Neutrophil (primary cell): ENCODE measurements around the gene CDK17.
"Not testable (repeated sequence)": the region's sequence is repeated elsewhere in the genome, so short reads cannot be mapped to it uniquely, and the experiment has no call there.

Experiments
- H3K27ac ChIP-seq: fragments of 200-600 bp; sonication (generic); 2 replicates; pipeline ENCODE4 v1.5.1; 2016; ENCODE audit warnings: mild to moderate bottlenecking, moderate library complexity
- H3K27me3 ChIP-seq: fragments of 200-600 bp; sonication (generic); 2 replicates; pipeline ENCODE4 v1.6.0; 2016; ENCODE audit warnings: mild to moderate bottlenecking
- H3K36me3 ChIP-seq: fragments of 200-600 bp; sonication (generic); 2 replicates; pipeline ENCODE4 v1.5.1; 2017
- H3K4me1 ChIP-seq, 2 experiments: fragments of 200-600 bp in 1 of 2; sonication (generic) in 1 of 2; 1 replicate in 1 of 2; 2 replicates in 1 of 2; pipeline versions ENCODE4 v1.5.1 to v1.6.1; 2013 to 2016; ENCODE audit warnings: low read depth in 1 of 2, low read length in 1 of 2, mild to moderate bottlenecking in 1 of 2, moderate library complexity in 1 of 2; ENCODE audit not compliant: control insufficient read depth in 1 of 2, insufficient read depth in 1 of 2
- H3K4me3 ChIP-seq, 2 experiments: fragments of 200-600 bp in 1 of 2; sonication (generic) in 1 of 2; 1 replicate in 1 of 2; 2 replicates in 1 of 2; pipeline ENCODE4 v1.5.1; 2013 to 2016; ENCODE audit warnings: low read depth in 1 of 2, low read length in 1 of 2, mild to moderate bottlenecking in 1 of 2, moderate library complexity in 1 of 2
- H3K9me3 ChIP-seq: fragments of 200-600 bp; sonication (generic); 2 replicates; pipeline ENCODE4 v1.5.1; 2016
- TF ChIP-seq, protein P1 (sequence below): fragments of 200-600 bp; sonication (generic); IDR thresholded peaks from 2 replicates; pipeline ENCODE4 v1.5.1; 2016; ENCODE audit warnings: antibody characterized with exemption

Gene CDK17

DNA sequence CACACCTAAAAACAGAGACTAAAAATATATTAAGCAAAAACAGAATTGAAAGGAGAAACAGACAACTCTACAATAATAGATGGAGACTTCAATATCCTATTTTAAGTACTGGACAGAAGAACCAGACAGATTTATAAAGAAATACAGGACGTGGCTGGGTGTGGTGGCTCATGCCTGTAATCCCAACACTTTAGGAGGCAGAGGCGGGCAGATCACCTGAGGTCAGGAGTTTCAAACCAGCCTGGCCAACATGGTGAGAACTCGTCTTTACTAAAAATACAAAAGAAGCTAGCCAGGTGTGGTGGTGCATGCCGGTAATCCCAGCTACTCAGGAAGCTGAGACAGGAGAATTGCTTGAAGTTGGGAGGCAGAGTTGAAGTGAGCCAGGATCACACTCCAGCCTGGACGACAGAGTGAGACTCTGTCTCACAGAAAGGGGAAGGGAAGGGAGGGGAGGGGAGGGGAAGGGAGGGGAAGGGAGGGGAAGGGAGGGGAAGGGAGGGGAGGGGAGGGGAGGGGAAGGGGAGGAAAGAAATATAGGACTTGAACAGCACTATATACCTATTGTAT lies 53.0 kb downstream of the CDK17 start:
- TF ChIP-seq, protein P1, sequence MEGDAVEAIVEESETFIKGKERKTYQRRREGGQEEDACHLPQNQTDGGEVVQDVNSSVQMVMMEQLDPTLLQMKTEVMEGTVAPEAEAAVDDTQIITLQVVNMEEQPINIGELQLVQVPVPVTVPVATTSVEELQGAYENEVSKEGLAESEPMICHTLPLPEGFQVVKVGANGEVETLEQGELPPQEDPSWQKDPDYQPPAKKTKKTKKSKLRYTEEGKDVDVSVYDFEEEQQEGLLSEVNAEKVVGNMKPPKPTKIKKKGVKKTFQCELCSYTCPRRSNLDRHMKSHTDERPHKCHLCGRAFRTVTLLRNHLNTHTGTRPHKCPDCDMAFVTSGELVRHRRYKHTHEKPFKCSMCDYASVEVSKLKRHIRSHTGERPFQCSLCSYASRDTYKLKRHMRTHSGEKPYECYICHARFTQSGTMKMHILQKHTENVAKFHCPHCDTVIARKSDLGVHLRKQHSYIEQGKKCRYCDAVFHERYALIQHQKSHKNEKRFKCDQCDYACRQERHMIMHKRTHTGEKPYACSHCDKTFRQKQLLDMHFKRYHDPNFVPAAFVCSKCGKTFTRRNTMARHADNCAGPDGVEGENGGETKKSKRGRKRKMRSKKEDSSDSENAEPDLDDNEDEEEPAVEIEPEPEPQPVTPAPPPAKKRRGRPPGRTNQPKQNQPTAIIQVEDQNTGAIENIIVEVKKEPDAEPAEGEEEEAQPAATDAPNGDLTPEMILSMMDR = no peak
- peaks cover 36 to 39% of the 10 kb centered on the region in 2 experiments for H3K4me1 ChIP-seq
- no peaks in the 10 kb centered on the region for H3K36me3 ChIP-seq
- peak overlapping the region; percentile 78 for H3K27ac ChIP-seq
- no peaks in the 10 kb centered on the region for H3K27me3 ChIP-seq
- H3K9me3 ChIP-seq = no peaks in the 10 kb centered on the region
- H3K4me3 ChIP-seq = no peak overlapping the region

DNA sequence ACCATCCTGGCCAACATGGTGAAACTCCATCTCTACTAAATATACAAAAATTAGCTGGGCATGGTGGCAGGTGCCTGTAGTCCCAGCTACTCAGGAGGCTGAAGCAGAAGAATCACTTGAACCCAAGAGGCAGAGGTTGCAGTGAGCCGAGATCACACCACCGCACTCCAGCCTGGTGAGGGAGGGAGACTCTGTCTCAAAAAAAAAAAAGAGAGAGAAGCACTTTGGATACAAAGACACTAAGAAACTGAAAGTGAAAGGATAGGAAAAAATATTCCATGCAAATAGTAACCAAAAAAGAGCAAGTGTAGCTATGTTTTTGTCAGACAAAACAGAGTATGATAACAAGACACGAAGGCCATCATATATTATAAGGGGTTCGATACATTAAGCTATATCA lies 53.5 kb downstream of the CDK17 start:
- H3K9me3 ChIP-seq, H3K36me3 ChIP-seq, H3K27me3 ChIP-seq, H3K4me3 ChIP-seq: not testable (repeated sequence)
- peaks cover 31 to 34% of the 10 kb centered on the region in 2 experiments for H3K4me1 ChIP-seq
- H3K27ac ChIP-seq = peak overlapping the region; percentile 78

DNA sequence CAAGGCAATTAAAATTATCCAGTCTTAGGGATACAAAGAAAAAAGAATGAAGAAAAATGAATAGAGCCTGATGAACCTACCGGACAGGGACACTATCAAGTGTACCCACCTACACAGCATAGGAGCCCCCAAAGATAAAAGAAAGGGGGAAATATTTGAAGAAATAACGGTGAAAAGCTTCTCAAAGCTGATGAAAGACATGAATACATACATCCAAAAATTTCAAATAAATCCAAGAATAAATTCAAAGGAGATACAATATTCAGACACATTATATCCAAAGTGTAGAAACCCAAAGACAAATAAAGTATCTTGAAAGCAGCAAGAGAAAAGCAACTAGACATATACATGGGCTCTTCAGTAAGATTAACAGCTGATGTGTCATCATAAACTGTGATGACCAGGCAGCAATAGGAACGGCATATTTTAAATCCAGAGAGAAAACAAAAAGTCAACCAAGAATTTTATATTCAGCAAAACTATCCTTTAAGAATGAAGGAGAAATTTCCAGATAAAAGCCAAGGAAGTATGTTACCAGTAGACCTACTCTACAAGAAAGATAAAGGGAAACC lies 56.0 kb downstream of the CDK17 start:
- Histone ChIP-seq H3K4me3 (no peak overlapping the region), H3K36me3 (no peaks in the 10 kb centered on the region), H3K27ac (no peak overlapping the region), H3K9me3 (no peaks in the 10 kb centered on the region), H3K4me1 (peaks cover 9 to 11% of the 10 kb centered on the region in 2 experiments), H3K27me3 (no peaks in the 10 kb centered on the region)
- TF ChIP-seq, protein P1 = no peak

DNA sequence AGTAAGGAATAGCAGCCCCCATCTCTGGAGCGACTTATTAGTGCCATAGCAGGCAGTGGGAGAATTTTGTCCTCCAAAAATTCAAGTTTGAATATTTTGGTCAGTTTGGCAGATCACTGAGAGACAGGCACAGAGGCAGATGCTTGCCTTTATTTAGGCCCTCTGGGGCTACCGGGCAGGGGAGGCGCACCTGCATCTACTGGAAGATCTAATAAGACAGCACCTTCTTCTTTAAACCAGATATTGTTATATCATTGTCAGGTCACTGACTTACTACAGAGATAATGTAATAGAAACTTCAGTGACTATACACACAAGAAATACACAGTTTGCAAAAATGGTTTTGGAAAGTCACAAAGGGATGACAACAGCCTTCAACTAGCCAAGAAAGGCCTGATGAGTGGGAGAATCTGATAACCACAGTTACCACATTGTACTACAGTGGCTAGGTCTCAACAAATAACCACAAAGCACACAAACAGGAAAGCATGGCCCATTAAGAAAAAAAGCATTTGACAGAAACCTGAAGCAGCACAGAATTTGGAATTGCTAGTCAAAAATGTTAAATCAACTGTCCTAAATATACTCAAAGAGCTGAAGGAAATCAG lies 56.8 kb downstream of the CDK17 start:
- peak overlapping the region; percentile 32 for H3K27ac ChIP-seq
- peaks cover 9 to 11% of the 10 kb centered on the region in 2 experiments for H3K4me1 ChIP-seq
- H3K9me3 ChIP-seq = no peaks in the 10 kb centered on the region
- no peaks in the 10 kb centered on the region for H3K27me3 ChIP-seq
- no peak overlapping the region for H3K4me3 ChIP-seq
- H3K36me3 ChIP-seq = no peaks in the 10 kb centered on the region
- TF ChIP-seq, protein P1 = no peak

DNA sequence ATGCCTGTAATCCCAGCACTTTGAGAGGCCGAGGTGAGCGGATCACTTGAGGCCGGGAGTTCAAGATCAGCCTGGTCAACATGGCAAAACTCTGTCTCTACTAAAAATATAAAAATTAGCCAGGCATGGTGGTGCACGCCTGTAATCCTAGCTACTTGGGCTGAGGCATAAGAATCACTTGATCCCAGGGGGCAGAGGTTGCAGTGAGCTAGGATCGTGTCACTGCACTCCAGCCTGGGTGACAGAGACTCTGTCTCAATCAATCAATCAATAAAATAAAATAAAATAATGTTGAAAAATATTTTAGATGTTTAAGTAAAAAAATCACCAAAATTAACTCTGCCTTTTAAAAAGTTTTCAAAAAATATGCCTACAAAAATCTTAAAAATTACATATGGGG lies 60.6 kb downstream of the CDK17 start:
- not testable (repeated sequence) for H3K36me3 ChIP-seq

DNA sequence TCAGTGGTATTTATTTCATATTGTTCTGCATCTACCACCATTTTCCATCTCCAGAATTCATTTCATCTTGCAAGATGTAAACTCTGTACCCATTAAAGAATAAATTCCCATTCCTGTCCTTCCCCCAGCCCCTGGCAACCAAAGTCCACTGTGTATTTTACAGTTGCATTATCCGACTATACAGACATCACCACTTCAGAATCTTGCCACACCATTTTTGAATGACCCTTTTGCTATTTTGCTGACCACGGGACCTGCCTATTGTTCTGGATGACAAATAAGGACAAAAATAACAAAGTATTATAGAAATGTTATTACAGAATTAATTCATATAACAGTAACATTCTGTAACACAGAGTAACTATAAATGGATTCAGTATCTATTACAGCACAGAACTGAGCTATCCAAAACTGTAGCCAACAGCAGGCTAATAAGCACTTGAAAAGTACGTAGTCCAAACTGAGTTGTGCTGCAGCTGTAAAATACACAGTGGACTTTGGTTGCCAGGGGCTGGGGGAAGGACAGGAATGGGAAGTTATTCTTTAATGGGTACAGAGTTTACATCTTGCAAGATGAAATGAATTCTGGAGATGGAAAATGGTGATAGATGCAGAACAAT lies 61.3 kb downstream of the CDK17 start:
- Histone ChIP-seq H3K4me3 (no peak overlapping the region), H3K27me3 (no peaks in the 10 kb centered on the region), H3K36me3 (no peaks in the 10 kb centered on the region), H3K4me1 (peaks cover 8 to 14% of the 10 kb centered on the region in 2 experiments), H3K9me3 (no peaks in the 10 kb centered on the region), H3K27ac (no peak overlapping the region)
- TF ChIP-seq, protein P1 = no peak

More for the DNA sequence above, 60.6 kb downstream of the CDK17 start:
- H3K4me1 ChIP-seq, H3K27me3 ChIP-seq, H3K4me3 ChIP-seq, H3K9me3 ChIP-seq, H3K27ac ChIP-seq: not testable (repeated sequence)
